ENCODE measurements around the gene TBC1D8. TPM values are rescaled to one million over a fixed set of nuclear protein-coding genes. Genes with fewer than 3 reads are reported as not detected.

TBC1D8 gene
- total and polyA plus RNA-seq, 3 donors from 2014 or later: 62.2 to 125 (median 90.1) TPM

- Histone ChIP-seq H3K27me3 (no peaks in the 10 kb centered on the region), H3K9me3 (no peaks in the 10 kb centered on the region), H3K36me3 (ENCODE audit: low read depth, missing control alignments) (no peaks in the 10 kb centered on the region), H3K27ac (no peak overlapping the region), H3K4me1 (no peaks in the 10 kb centered on the region), H3K4me3 (no peak overlapping the region)
- DNase-seq: no peak
- WGBS, 2 donors: 87% methylated on average over 6 of the region's 6 CpGs
- intact Hi-C loops (cut with DNase I; ENCODE audit: low total_unique reads): no loop called here
- no peak for TF ChIP-seq POLR2A (IDR thresholded peaks at IDR 0.05)
- TF ChIP-seq CTCF (IDR thresholded peaks at IDR 0.05): no peak
These were observed 158.9 kb downstream of the TBC1D8 start for GRCh38 chr2:100992262-100992661.

GRCh38 chr2:100991404-100991773 lies 159.8 kb downstream of the TBC1D8 start:
- no peak for DNase-seq
- no peaks in the 10 kb centered on the region for H3K27me3 ChIP-seq
- no peaks in the 10 kb centered on the region for H3K9me3 ChIP-seq
- no peak overlapping the region for H3K27ac ChIP-seq
- no peaks in the 10 kb centered on the region for H3K4me1 ChIP-seq
- no peak for TF ChIP-seq CTCF (IDR thresholded peaks at IDR 0.05)
- no peak for TF ChIP-seq POLR2A (IDR thresholded peaks at IDR 0.05)
- H3K36me3 ChIP-seq (ENCODE audit: low read depth, missing control alignments): no peaks in the 10 kb centered on the region
- intact Hi-C loops (cut with DNase I; ENCODE audit: low total_unique reads): no loop called here
- 88 to 95% methylated on average over 5 of the region's 5 CpGs for WGBS, 2 donors
- no peak overlapping the region for H3K4me3 ChIP-seq

GRCh38 chr2:100990650-100991403 lies 160.4 kb downstream of the TBC1D8 start:
- Histone ChIP-seq H3K4me1 (no peaks in the 10 kb centered on the region), H3K27me3 (no peaks in the 10 kb centered on the region), H3K27ac (no peak overlapping the region), H3K36me3 (ENCODE audit: low read depth, missing control alignments) (no peaks in the 10 kb centered on the region), H3K9me3 (no peaks in the 10 kb centered on the region), H3K4me3 (no peak overlapping the region)
- 87% methylated on average over 23 to 24 of the region's 24 CpGs for WGBS, 2 donors
- no peak for DNase-seq
- TF ChIP-seq POLR2A (IDR thresholded peaks at IDR 0.05) (no peak), CTCF (IDR thresholded peaks at IDR 0.05) (no peak)
- intact Hi-C loops (cut with DNase I; ENCODE audit: low total_unique reads): no loop called here

- Histone ChIP-seq H3K27ac (no peak overlapping the region), H3K9me3 (no peaks in the 10 kb centered on the region), H3K4me3 (no peak overlapping the region), H3K27me3 (no peaks in the 10 kb centered on the region), H3K36me3 (ENCODE audit: low read depth, missing control alignments) (no peaks in the 10 kb centered on the region), H3K4me1 (no peaks in the 10 kb centered on the region)
- intact Hi-C loops (cut with DNase I; ENCODE audit: low total_unique reads): no loop called here
- no peak for DNase-seq
- 89 to 93% methylated on average over 9 of the region's 9 CpGs for WGBS, 2 donors
- TF ChIP-seq POLR2A (IDR thresholded peaks at IDR 0.05): no peak
- no peak for TF ChIP-seq CTCF (IDR thresholded peaks at IDR 0.05)
These were observed 161.0 kb downstream of the TBC1D8 start for GRCh38 chr2:100990166-100990565.

GRCh38 chr2:100989666-100990065 lies 161.5 kb downstream of the TBC1D8 start:
- Histone ChIP-seq H3K36me3 (ENCODE audit: low read depth, missing control alignments) (no peaks in the 10 kb centered on the region), H3K4me3 (no peak overlapping the region), H3K27ac (no peak overlapping the region), H3K4me1 (no peaks in the 10 kb centered on the region), H3K9me3 (no peaks in the 10 kb centered on the region), H3K27me3 (no peaks in the 10 kb centered on the region)
- DNase-seq: no peak
- intact Hi-C loops (cut with DNase I; ENCODE audit: low total_unique reads): loop anchor here (10.0 kb wide), 1 partner anchor 255 kb away; no protein-coding TSS in a partner anchor
- no peak for TF ChIP-seq CTCF (IDR thresholded peaks at IDR 0.05)
- no peak for TF ChIP-seq POLR2A (IDR thresholded peaks at IDR 0.05)
- 89 to 99% methylated on average over 3 of the region's 3 CpGs for WGBS, 2 donors

Measured in testis (tissue), 3 donors.